Activated CD8-positive, alpha-beta T cell treated with anti-CD3 and anti-CD28 coated beads, Interleukin-2, amount 10 ng/mL, durations not matched to agents 7 days and 5 days (primary cell): ENCODE results near the gene CDH13. TPM values are rescaled to one million over a fixed set of nuclear protein-coding genes. Genes with fewer than 3 reads are reported as not detected.

Source experiments
- ATAC-seq: fragments of 150-1000 bp; cut with Tn5 transposase; one replicate; pipeline ENCODE4 v1.10.0; 2021; ENCODE audit warnings: moderate library complexity
- CTCF ChIA-PET: fragments of 350-600 bp; sonication (Branson Sonifier 250); formaldehyde crosslinking; loops from one replicate; lab custom pipeline; 2021; ENCODE audit warnings: antibody characterized with exemption; lab: Charles Lee
- POLR2A ChIA-PET: fragments of 350-600 bp; sonication (Branson Sonifier 250); formaldehyde crosslinking; loops from one replicate; lab custom pipeline; 2021; ENCODE audit warnings: antibody characterized with exemption; lab: Charles Lee
- DNase-seq: peaks from one replicate; pipeline ENCODE4 v3.0.0-alpha.2; 2020
- H3K27ac Mint-ChIP-seq: one replicate; pipeline ENCODE4 v1.8.0; 2021; ENCODE audit warnings: mild to moderate bottlenecking, mixed read lengths
- H3K27me3 Mint-ChIP-seq: one replicate; pipeline ENCODE4 v1.8.0; 2021; ENCODE audit warnings: low read depth, mixed read lengths
- H3K36me3 Mint-ChIP-seq: one replicate; pipeline ENCODE4 v1.8.0; 2021; ENCODE audit warnings: low read depth, mixed read lengths
- H3K4me1 Mint-ChIP-seq: one replicate; pipeline ENCODE4 v1.8.0; 2021; ENCODE audit warnings: low read depth, mixed read lengths
- H3K4me3 Mint-ChIP-seq: one replicate; pipeline ENCODE4 v1.8.0; 2021; ENCODE audit warnings: mild to moderate bottlenecking, mixed read lengths
- H3K9me3 Mint-ChIP-seq: one replicate; pipeline ENCODE4 v1.8.0; 2022; ENCODE audit warnings: mixed read lengths; ENCODE audit not compliant: insufficient read depth
- total RNA-seq, 2 experiments: library from RNA; stranded (reverse); gene quantifications; one replicate each; pipeline ENCODE4 v1.2.3, GENCODE V29; 2021

The CDH13 gene
- total RNA-seq, 2 experiments from 2014 or later: not detected

DNA sequence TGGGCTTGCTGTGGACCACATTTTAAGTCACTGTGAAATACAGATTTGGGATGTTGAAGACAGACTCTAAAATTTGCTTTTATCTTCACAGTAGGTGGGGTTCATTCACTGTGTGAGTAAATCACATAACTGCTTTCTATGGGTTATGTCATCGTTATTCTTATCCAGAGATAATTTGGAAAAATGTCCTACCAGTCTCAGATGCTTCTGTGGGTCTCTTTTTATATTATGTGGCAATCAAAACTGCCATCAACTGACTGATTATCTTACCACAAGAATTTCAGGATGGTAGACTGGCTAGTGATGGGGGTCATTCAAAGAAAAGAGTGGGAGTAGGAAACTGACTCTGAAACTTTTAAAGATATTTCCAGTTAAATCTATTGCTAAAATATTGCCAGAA lies 1184.1 kb downstream of the CDH13 start:
- Mint-ChIP-seq H3K27me3 (no peaks in the 10 kb centered on the region), H3K9me3 (no peaks in the 10 kb centered on the region), H3K36me3 (peaks cover 40% of the 10 kb centered on the region), H3K4me1 (peaks cover 46% of the 10 kb centered on the region), H3K4me3 (no peak overlapping the region), H3K27ac (no peak overlapping the region)
- POLR2A ChIA-PET: no interaction called here
- CTCF ChIA-PET: no interaction called here
- DNase-seq (no peak), ATAC-seq (no peak)

DNA sequence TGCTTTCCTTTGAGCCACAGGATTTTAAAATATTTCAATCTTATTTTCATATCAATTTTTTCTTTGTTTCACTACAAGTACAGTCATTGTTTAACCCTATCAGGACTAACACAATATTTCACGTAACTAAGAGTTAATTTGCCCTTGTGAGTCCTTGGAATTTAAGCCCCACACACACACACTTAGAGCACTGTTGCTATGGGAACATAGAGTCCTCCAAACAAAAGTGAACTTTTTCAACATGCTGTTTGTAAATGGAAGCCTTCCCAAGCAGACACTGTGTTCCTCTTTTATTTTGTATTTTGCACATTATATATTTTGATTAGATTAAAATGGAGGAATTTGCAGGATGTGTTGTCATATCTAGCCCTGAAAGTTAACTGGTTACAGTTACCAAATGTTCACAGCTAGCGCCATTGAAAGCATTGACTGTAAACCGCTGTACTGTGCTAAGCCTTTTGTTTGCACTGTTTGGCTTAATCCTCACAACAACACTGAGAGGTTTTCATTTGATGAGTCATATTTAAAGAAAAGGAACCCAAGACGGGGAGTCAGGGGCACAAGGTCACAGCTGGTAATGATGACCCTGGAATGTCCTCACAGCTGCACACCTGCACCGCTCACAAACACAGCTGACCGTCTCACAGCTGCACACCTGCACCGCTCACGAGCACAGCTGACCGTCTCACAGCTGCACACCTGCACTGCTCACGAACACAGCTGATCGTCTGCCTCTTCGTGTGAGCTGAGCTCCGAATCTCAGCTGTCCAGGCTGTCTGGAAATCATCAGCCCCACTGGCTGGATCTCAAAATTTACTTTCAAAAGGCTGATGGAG lies 1187.3 kb downstream of the CDH13 start:
- no peak overlapping the region for H3K27ac Mint-ChIP-seq
- CTCF ChIA-PET: interaction anchor here (2.2 kb wide), 1 partner anchor 12 kb away, joined by 7 read pairs; no protein-coding TSS in a partner anchor
- ATAC-seq: no peak

GRCh38 chr16:83814659-83814985 lies 1187.9 kb downstream of the CDH13 start:
- no peak overlapping the region for H3K4me3 Mint-ChIP-seq
- no peak for ATAC-seq

More for the DNA sequence above, 1187.3 kb downstream of the CDH13 start:
- no peak for DNase-seq
- Mint-ChIP-seq H3K4me3 (no peak overlapping the region), H3K4me1 (peaks cover 29% of the 10 kb centered on the region), H3K27me3 (no peaks in the 10 kb centered on the region), H3K36me3 (peaks cover 29% of the 10 kb centered on the region), H3K9me3 (no peaks in the 10 kb centered on the region)
- POLR2A ChIA-PET: no interaction called here

GRCh38 chr16:83817022-83817421 lies 1190.3 kb downstream of the CDH13 start:
- Mint-ChIP-seq H3K36me3 (peaks cover 11% of the 10 kb centered on the region), H3K27ac (no peak overlapping the region), H3K4me3 (no peak overlapping the region), H3K9me3 (no peaks in the 10 kb centered on the region), H3K4me1 (peaks cover 12% of the 10 kb centered on the region), H3K27me3 (no peaks in the 10 kb centered on the region)
- ChIA-PET POLR2A (no interaction called here), CTCF (no interaction called here)
- no peak for DNase-seq
- no peak for ATAC-seq

More at GRCh38 chr16:83814659-83814985, 1187.9 kb downstream of the CDH13 start:
- POLR2A ChIA-PET: no interaction called here
- Mint-ChIP-seq H3K4me1 (peaks cover 25% of the 10 kb centered on the region), H3K27ac (no peak overlapping the region), H3K9me3 (no peaks in the 10 kb centered on the region), H3K36me3 (peaks cover 26% of the 10 kb centered on the region), H3K27me3 (no peaks in the 10 kb centered on the region)
- CTCF ChIA-PET: no interaction called here
- DNase-seq: no peak

DNA sequence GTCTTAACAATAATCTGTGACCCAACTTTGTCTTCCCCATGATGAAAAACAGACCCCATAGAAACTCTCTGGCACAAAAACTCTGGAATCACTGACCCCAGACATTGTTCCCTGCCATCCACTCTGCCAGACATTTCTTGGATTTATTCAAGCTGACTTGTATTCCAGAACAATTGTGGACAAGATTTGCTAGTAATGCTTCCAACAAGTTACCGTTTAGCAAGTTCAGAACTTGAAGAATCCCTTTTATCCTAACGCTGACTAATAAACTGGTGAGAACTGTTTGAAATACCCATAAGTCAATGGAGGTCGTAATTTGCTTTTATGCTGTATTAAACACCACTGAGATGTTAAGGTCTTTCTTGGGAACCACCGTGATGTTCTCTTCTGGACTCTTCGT lies 1191.5 kb downstream of the CDH13 start:
- no peak overlapping the region for H3K4me3 Mint-ChIP-seq

GRCh38 chr16:83819361-83819760 lies 1192.6 kb downstream of the CDH13 start:
- no peak overlapping the region for H3K4me3 Mint-ChIP-seq
- ATAC-seq (no peak), DNase-seq (no peak)
- ChIA-PET CTCF (no interaction called here), POLR2A (no interaction called here)
- H3K27me3 Mint-ChIP-seq: peaks cover 2% of the 10 kb centered on the region
- no peaks in the 10 kb centered on the region for H3K9me3 Mint-ChIP-seq
- H3K4me1 Mint-ChIP-seq: no peaks in the 10 kb centered on the region
- no peaks in the 10 kb centered on the region for H3K36me3 Mint-ChIP-seq
- no peak overlapping the region for H3K27ac Mint-ChIP-seq

More for the DNA sequence above, 1191.5 kb downstream of the CDH13 start:
- ATAC-seq (no peak), DNase-seq (no peak)
- ChIA-PET CTCF (no interaction called here), POLR2A (no interaction called here)
- H3K36me3 Mint-ChIP-seq: no peaks in the 10 kb centered on the region
- H3K27me3 Mint-ChIP-seq: peaks cover 2% of the 10 kb centered on the region
- H3K4me1 Mint-ChIP-seq: peaks cover 3% of the 10 kb centered on the region
- no peak overlapping the region for H3K27ac Mint-ChIP-seq
- no peaks in the 10 kb centered on the region for H3K9me3 Mint-ChIP-seq

DNA sequence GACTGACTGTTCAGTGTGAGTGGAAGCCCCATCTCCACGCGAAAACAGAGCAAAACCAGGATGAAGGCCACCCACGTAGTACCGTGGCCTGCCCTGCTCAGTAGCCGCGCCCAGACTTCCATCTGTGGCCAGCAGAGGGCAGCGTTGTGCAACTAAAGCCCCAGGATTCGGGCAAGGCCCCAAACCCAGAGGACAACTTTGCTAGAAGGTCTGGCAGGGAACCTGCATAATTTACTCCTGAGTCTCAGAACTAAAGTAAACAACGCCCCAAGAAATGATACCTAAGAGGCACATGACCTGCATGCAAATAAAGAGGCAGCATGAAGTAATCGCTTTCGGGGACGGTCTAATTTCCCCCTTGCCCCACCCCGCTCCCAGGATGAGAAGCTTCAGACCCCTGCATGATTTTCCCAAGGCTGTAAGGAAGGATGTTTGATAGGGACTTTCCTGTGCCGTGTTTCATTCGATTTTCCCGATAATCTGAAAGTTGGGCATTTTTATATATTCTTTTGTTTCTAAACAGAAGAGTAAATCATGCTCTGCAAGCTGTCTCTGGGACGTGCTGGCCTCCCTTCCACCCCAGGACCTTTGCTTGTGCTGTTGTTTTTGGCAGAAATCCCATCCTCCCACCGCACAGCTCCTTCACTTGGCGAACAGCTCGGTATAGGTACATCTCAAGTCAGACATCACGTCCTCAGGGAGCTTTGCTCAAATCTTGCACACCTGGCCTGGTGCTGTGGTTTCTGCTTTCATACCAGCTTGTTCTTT lies 1199.6 kb downstream of the CDH13 start:
- POLR2A ChIA-PET: interaction anchor here (0.6 kb wide), 1 partner anchor 38 kb away, joined by 3 read pairs; no protein-coding TSS in a partner anchor
- Mint-ChIP-seq H3K27me3 (peaks cover 2% of the 10 kb centered on the region), H3K4me3 (no peak overlapping the region), H3K4me1 (no peaks in the 10 kb centered on the region), H3K9me3 (no peaks in the 10 kb centered on the region), H3K27ac (no peak overlapping the region), H3K36me3 (no peaks in the 10 kb centered on the region)
- ATAC-seq: peak; percentile 95
- CTCF ChIA-PET: interaction anchor here (0.7 to 2.0 kb wide), 16 partner anchors 10 to 361 kb away, joined by 3 to 7 read pairs (median 4); partner anchors contain the start of genes MLYCD and TAF1C
- peak; percentile 85 for DNase-seq

DNA sequence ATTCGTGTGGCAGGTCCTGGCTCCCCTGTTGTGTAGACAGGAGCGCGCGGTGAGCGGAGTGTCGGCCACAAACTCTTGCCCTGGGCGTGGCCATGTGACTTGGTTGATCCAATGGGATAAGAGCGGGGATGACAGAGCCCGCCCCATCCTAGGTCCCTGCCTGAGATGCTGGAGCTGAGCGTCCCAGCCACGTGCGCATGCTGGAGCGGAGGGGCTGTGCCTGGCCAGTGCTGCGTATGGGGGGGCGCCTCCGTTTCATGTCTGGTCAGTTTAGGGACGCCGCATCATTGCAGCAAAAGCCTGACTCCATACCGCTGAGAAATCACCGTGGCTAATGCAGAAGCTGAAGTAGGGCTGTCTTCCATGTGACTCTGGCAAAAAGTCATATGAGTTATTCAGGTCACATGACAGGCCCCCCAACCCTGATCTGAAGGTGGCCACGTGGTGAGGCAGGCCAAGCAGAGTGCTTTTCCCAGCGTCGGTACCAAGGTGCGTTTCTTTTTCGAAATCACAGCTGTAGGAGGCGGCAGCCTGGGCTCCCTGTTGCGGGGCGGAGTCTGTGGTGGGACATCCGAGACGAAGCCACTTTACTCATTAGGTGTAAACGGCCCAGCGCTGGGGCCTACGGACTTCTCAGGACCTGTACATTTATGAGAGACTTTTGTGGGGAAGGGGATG lies 1203.5 kb downstream of the CDH13 start:
- Mint-ChIP-seq H3K9me3 (no peaks in the 10 kb centered on the region), H3K27me3 (no peaks in the 10 kb centered on the region), H3K27ac (no peak overlapping the region), H3K4me1 (peaks cover 2% of the 10 kb centered on the region), H3K36me3 (no peaks in the 10 kb centered on the region), H3K4me3 (no peak overlapping the region)
- ATAC-seq (no peak), DNase-seq (no peak)
- CTCF ChIA-PET: no interaction called here
- POLR2A ChIA-PET: no interaction called here

- Mint-ChIP-seq H3K27me3 (no peaks in the 10 kb centered on the region), H3K4me3 (no peak overlapping the region), H3K27ac (no peak overlapping the region), H3K36me3 (no peaks in the 10 kb centered on the region), H3K4me1 (peaks cover 9% of the 10 kb centered on the region), H3K9me3 (no peaks in the 10 kb centered on the region)
- CTCF ChIA-PET: no interaction called here
- DNase-seq (no peak), ATAC-seq (no peak)
- POLR2A ChIA-PET: no interaction called here
These were observed 1204.1 kb downstream of the CDH13 start for GRCh38 chr16:83830769-83831455.

- ChIA-PET CTCF (no interaction called here), POLR2A (no interaction called here)
- peaks cover 15% of the 10 kb centered on the region for H3K4me1 Mint-ChIP-seq
- no peaks in the 10 kb centered on the region for H3K9me3 Mint-ChIP-seq
- ATAC-seq (no peak), DNase-seq (no peak)
- H3K27ac Mint-ChIP-seq: no peak overlapping the region
- H3K27me3 Mint-ChIP-seq: peaks cover 2% of the 10 kb centered on the region
- no peaks in the 10 kb centered on the region for H3K36me3 Mint-ChIP-seq
- no peak overlapping the region for H3K4me3 Mint-ChIP-seq
These were observed 1204.8 kb downstream of the CDH13 start for GRCh38 chr16:83831456-83831987.

DNA sequence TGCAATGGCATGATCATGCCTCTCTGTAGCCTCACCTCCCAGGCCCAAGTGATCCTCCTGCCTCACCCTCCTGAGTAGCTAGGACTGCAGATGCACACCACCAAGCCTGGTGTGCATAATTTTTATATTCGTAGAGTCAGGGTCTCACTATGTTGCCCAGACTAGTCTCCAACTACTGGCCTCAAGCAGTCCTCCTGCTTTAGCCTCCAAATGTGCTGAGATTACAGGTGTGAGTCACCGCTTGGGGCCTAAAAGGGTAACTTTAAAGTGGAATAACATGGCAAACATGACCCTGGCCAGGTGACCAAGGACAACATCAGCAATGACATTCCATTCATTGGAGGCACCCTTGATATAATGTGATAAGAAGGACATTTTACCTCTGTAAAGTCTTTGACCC lies 1207.2 kb downstream of the CDH13 start:
- no peaks in the 10 kb centered on the region for H3K36me3 Mint-ChIP-seq
- H3K27ac Mint-ChIP-seq: no peak overlapping the region
- DNase-seq (no peak), ATAC-seq (no peak)
- ChIA-PET POLR2A (no interaction called here), CTCF (no interaction called here)
- peaks cover 23% of the 10 kb centered on the region for H3K27me3 Mint-ChIP-seq
- H3K9me3 Mint-ChIP-seq: no peaks in the 10 kb centered on the region
- no peak overlapping the region for H3K4me3 Mint-ChIP-seq
- H3K4me1 Mint-ChIP-seq: peaks cover 16% of the 10 kb centered on the region
